Activated CD8-positive, alpha-beta memory T cell treated with anti-CD3 and anti-CD28 coated beads for 24 hours (primary cell): ENCODE measurements around the gene GUK1.
"Not testable (repeated sequence)": the region's sequence is repeated elsewhere in the genome, so short reads cannot be mapped to it uniquely, and the experiment has no call there.

Source experiments
- DNase-seq: peaks from one replicate; pipeline ENCODE4 v3.0.0-alpha.2; 2020

GUK1 gene

DNA sequence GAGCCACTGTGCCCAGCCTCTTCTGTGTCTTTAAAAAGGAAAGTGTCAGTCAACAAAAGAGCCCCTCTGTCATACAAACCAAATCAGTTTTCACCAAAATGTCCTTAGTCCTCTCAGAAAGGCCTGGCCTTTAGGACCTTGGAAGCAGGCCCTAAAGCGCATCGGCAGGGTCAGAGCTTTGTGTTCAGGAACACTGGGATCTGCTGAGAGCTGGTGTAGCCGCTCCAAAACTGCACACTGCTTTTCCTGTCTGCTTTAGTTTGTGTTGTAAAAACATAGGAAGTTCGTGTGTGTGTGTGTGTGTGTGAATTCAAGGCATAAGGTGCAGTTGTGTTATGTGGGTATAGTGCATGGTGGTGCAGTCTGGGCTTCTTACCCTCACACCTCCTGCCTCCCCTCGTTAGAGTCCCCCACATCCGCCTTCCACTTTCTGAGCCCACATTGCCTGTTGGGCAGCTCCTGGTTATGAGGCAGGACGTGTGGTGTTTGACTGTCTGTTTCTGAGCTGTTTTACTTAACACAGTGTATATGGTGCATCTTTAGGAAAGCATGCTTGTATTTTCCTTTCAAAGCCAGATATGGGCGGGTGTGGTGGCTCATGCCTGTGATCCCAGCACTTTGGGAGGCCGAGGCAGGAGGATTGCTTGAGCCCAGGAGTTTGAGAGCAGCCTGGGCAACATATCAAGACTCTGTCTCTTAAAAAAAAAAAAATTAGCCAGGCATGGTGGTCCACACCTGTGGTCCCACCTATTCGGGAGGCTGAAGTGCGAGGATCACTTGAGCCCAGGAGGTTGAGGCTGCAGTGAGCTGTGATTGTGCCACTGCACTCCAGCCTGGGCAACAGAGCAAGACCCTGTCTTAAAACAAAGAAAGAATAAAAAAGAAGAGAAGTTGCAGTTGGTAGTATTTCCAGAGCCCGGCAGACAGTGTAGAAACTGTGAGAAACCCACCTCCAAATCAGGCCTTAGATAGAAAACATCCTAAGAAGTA, 37.9 kb downstream of the GUK1 start:
- DNase-seq: peak; percentile 5

DNA sequence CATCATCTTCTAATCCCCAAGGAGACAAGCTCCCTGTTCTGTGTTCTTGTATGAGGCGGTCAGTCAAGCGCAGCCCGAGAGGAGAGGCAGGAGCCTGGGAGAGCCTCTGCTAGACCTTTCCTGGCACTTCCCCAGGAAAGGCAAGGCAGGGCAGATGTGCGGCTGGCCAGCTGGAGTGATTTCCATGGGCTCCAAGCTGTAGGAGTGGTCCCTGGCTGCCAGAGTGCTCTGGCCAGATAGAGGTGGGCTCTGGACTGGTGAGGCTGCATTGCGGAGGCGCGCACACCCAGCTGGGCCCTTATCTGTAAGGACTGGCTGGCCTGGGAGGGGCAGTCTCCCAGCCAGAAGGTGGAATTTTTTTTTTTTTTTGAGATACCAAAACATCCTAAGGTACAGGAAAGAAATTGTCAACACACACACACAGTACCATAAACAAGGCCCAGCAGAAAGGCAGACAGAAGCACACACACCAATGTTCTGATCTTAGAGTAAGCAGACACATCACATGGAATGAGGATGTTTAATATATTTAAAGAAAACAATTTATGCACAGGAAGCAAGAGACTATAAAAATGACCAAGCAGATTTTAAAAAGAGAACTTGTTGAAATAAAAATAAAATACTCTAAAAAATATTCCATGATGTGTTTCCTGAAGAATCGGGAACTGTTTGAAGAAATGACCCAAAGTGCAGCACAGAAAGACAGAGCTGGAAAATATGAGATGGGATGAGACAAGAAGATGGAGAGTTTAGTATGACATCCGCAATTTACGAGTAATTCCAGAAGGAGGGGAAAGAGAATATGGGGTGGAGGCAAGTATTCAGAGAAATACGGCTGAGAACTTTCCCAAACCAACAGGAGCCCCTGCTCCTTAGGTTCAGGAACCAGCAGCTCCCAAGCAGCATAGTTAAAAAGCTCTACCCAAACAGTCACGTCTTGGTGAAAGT, 38.9 kb downstream of the GUK1 start:
- DNase-seq: peak; percentile 47

GRCh38 chr1:228180271-228180958, 40.3 kb downstream of the GUK1 start:
- peak; percentile 37 for DNase-seq

DNA sequence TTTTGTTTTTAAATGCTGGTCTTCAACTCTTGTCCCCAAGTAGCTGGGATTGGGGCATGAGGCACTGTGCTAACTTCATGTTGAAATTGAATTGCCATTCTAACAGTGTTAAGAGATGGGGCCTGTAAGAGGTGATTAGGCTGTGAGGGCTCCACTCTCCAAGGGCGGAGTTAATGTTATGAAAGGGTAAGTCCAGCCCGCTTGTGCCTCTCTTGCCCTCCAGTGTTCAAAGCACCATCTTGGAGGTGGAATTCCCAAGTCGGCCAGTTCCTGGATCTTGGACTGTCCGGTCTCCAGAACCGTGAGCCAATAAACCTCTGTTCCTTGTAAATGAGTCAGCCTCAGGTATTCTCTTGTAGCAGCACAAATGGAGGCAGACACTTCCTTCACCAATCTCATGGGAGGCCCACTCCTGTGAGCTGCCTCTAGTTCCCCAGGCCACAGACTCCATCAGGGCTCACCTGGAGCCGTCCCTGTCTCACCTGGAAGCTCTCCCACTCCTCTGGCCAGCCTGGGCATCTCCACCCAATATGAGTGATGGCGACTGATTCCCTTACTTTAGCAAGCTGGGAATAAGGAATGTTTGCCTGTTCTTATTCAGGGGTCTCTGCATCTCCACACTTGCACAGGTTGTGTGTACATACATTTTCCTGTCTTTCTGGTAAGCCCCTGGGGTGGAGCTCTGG, 41.0 kb downstream of the GUK1 start:
- DNase-seq: peak; percentile 37

- DNase-seq: peak; percentile 50
Measured at GRCh38 chr1:228181645-228182034, 41.6 kb downstream of the GUK1 start.

DNA sequence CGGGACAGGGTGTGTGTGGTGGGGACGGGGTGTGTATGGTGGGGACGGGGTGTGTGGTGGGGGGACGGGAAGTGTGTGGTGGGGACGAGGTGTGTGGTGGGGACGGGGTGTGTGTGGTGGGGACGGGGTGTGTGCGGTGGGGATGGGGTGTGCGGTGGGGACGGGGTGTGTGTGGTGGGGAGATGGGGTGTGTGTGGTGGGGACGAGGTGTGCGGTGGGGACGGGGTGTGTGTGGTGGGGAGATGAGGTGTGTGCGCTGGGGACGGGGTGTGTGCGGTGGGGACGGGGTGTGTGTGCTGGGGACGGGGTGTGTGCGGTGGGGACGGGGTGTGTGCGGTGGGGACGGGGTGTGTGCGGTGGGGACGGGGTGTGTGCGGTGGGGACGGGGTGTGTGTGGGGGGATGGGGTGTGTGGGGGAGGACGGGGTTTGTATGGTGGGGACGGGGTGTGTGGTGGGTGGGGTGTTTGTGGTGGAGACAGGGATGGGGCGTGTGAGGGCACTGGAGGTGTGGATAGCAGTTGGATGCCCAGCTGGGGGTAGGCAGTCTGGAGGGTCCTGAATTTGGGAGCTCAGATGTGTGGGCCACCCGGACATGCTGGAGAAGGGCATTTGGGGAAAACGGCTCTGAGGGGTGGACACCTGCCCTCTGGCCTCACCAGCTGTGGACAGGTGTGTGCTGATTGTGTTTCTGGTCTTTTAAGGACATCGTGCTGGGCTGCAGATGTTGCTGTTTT, 42.4 kb downstream of the GUK1 start:
- DNase-seq: peak; percentile 40

DNA sequence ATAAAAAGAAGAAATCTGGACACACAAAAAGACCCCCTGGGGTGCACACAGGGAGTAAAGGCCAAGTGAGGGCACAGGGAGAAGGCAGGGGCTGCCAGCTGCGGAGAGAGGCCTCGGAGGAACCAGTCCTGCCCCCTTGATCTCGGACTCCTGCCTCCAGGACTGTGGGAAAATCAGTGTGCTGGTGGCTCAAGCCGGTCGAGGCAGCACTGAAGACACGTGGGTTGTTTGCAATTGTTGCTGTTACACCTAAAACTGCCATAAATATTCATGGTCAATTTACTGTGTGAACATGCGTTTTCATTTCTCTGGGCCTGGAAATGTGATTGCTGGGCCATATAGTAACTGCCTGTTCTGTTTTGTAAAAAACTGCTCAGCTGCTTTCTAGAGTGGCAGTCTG, 44.1 kb downstream of the GUK1 start:
- DNase-seq: peak; percentile 30

DNA sequence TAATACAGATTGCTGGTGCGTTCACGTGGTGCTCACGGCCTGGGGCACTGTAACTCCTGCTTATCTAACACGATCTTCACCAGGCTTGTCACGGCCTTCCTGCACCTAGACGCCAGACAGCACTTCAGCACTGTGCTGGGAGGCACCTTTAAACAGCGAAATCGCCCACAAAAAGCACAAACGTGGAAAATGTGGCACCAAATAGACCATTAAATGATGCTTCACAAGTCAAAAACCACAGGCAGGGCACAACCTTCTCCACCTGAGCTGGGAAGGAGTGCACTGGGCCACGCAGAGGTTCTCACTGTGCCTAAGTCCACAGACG, 45.5 kb downstream of the GUK1 start:
- DNase-seq: peak; percentile 58

DNA sequence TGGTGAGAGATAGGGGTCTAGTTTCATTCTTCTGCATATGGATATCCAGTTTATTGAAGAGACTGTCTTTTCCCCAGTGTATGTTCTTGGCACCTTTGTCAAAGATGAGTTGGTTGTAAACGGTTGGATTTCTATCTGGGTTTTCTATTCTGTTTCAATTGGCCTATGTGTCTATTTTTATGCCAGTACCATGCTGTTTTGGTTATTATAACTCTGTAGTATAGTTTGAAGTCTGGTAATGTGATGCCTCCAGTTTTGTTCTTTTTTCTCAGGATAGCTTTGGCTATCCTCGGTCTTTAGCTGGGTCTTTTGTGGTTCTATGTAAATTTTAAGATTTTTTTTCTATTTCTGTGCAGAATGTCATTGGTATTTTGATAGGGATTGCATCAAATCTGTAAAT, 48.2 kb downstream of the GUK1 start:
- DNase-seq: not testable (repeated sequence)

DNA sequence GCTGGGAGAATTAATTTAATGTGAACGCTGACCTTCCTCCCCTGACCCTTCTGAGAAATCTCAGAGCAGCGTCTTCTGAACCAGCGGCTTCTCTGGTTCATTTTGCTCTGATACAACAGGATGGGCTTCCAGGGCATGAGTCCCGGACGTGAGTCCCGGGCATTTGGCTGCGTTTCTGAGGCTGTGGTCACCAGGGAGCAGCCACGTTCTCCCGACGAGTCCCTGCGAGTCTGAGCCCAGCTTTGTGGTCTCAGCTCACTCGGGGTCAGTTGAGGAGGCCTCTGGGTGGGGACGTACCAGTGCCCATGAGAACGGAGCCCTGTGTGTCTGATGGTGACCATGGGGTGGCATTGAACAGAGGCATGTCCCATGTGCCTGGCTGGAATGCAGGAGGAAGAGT, 50.1 kb downstream of the GUK1 start:
- peak; percentile 24 for DNase-seq

DNA sequence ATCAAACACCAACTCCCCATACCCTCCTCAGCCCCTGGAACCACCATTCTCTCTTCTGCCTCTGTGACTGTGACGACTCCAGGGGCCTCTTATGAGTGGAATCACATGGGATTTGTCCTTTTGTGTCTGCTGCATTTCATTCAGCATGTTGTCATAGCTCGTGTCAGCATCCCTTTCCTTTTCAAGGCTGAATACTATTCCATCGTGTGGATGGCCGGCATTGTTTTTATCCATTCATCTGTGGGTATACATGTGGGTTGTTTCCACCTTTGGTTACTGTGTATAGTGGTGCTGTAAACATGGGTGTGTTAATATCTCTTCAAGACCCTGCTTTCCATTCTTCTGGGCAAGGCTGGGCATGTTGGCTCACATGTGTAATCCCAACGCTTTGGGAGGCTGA, 50.7 kb downstream of the GUK1 start:
- DNase-seq: peak; percentile 40

DNA sequence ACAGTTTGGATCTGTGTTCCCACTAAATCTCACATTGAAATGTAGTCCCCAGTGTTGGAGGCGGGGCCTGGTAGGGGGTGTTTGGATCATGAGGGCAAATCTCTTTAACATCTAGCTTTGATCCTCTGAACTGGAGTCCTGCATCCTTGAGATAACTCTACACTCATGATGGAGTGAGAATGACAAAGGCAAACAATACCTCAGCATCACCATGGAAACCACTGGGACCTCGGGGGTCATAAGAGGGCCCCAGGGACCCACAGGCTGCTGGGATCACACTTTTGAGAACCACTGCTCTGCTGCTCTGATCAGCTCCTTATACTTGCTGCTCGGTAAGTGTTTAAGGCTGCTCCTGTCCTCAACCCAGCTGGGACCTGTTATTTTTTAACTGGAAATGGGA, 54.4 kb downstream of the GUK1 start:
- peak; percentile 19 for DNase-seq

GRCh38 chr1:228194921-228195812, 55.1 kb downstream of the GUK1 start:
- DNase-seq: peak; percentile 7

- DNase-seq: no peak
Measured at GRCh38 chr1:228197555-228198147, 57.6 kb downstream of the GUK1 start.
